Muscle of leg (tissue), 11 donors: Measurements from ENCODE around the gene CYP27C1. TPM values are rescaled to one million over a fixed set of nuclear protein-coding genes. Genes with fewer than 3 reads are reported as not detected.

Experiments used
- DNase-seq: peaks from one replicate; pipeline ENCODE4 v3.0.0; 2013
- H3K27ac ChIP-seq: one replicate; pipeline ENCODE4 v1.5.1; 2013; ENCODE audit warnings: mild to moderate bottlenecking, low read length, control low read depth
- H3K27me3 ChIP-seq: one replicate; pipeline ENCODE4 v1.6.1; 2013; ENCODE audit warnings: low read length; ENCODE audit not compliant: control insufficient read depth, insufficient read depth
- H3K36me3 ChIP-seq: one replicate; pipeline ENCODE4 v1.6.1; 2013; ENCODE audit warnings: low read length; ENCODE audit not compliant: control insufficient read depth, insufficient read depth
- H3K4me1 ChIP-seq: one replicate; pipeline ENCODE4 v1.6.1; 2013; ENCODE audit warnings: low read length; ENCODE audit not compliant: control insufficient read depth, insufficient read depth
- H3K4me3 ChIP-seq: one replicate; pipeline ENCODE4 v1.5.1; 2013; ENCODE audit warnings: low read length, control low read depth
- H3K9me3 ChIP-seq: replicated peaks from 2 replicates; pipeline ENCODE4 v1.6.1; 2013; ENCODE audit warnings: low read depth, low read length; ENCODE audit not compliant: control insufficient read depth
- WGBS: methylation state at CpG from one replicate; pipeline ENCODE4 v1.1.5; 2013; ENCODE audit warnings: missing lambda C conversion rate; ENCODE audit not compliant: insufficient coverage; 5-methylcytosine and 5-hydroxymethylcytosine counted together
- polyA plus RNA-seq, 8 donors: library from polyadenylated mRNA; unstranded; fragments of 120-200 nt; gene quantifications; one replicate each; pipeline versions ENCODE4 v1.2.1 to v1.2.3, GENCODE V29; 2013; ENCODE audit warnings: inconsistent platforms in 1 of 8, low replicate concordance in 1 of 8; ENCODE audit not compliant: insufficient read length in 8 of 8, insufficient read depth in 1 of 8
- total RNA-seq: library from RNA; stranded (reverse); fragments of 120-200 nt; gene quantifications from one replicate; pipeline ENCODE4 v1.2.4, GENCODE V29; 2013

Gene CYP27C1
- total and polyA plus RNA-seq, 9 donors, result 2.3 to 7.8 (median 5.0) TPM

DNA sequence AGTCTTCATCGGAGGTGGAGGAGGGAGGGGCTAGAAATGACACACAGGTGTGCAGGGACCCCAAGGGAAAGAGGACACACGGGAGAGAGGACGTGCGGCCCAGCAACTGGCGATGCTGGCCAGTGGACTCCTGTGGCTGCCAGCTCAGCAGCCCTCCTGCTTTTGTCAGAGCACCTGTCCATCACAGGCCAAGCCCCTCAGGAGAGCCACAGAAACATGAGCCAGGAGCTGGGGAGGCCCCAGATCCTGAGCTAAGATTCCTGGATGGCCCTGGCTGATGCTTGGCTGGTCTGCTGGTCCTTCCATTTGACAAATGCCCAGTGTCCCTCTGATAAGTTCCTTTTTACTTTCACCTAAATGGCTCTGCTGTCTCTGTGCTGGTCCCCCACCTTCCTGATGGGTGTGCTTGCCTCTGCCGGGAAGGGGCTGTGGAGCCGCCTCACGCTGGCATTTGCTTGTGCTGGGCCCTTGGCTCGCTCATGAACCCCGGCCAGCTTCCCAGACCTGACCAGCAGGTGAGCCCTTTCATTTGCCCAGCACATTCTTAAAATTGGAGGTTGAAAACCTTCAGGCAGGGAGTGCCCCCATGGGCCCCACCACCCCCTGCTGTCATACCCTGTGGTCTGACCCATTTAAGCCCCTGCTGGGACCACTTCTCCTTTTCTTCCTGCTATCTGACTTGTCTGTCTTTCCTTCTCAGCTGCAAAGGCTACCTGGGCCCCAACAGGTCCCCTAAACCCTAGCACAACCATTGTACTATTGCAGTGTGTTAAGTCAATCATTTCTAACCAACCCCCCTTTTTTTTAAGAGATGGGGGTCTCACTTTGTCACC lies 37.3 kb downstream of the CYP27C1 start:
- Histone ChIP-seq H3K9me3 (peaks cover 4% of the 10 kb centered on the region), H3K4me3 (no peak overlapping the region), H3K27me3 (peaks cover 3% of the 10 kb centered on the region), H3K27ac (no peak overlapping the region), H3K4me1 (peaks cover 7% of the 10 kb centered on the region), H3K36me3 (no peaks in the 10 kb centered on the region)
- DNase-seq, result no peak
- 84% methylated on average over 10 of the region's 10 CpGs for WGBS

DNA sequence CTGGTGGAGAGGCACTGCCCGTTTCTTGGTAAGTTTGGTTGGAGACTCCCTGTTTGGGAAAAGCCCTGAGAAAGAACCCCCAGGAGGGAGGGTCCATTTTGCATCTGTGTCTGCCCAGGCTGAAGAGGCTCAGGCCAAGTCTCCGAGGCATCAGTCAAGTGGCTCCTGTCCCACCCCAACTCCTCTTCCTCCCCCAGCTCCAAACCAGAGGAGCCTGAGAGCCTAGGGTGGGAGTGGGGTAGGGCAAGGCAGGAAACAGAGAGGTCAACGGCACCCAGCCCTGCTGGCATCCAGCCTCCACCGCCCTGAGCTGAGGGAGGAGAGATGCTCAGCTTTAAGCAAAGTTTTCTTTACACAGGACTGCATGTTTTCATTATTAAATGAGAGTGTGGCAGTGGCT lies 38.2 kb downstream of the CYP27C1 start:
- DNase-seq, result no peak
- H3K27me3 ChIP-seq, result no peaks in the 10 kb centered on the region
- 73% methylated on average over 3 of the region's 4 CpGs for WGBS

DNA sequence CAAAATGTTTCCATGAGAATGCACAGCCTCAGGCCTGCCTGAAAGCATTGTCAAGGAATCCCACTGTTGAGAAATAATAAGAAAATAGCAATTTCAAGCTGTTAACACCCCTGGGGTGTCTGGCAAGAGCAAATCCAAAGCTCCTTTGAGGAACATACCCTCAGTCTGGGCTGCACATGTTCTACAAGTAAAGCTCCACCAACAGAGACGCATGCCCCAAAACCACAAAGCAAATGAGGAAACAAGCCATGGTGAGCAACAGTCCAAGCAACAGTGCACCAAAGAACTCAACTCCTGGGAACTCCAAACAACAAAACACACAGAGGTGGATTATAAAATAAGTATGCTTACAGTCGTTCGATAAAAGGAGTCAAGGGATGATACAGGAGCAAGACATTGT lies 40.3 kb downstream of the CYP27C1 start:
- H3K4me1 ChIP-seq, result peaks cover 30% of the 10 kb centered on the region
- no peaks in the 10 kb centered on the region for H3K27me3 ChIP-seq
- H3K4me3 ChIP-seq, result no peak overlapping the region
- no CpG with 5 or more reads among the region's 3 CpGs for WGBS
- no peaks in the 10 kb centered on the region for H3K36me3 ChIP-seq
- no peak overlapping the region for H3K27ac ChIP-seq
- peaks cover 4% of the 10 kb centered on the region for H3K9me3 ChIP-seq
- no peak for DNase-seq

More for the DNA sequence above, 38.2 kb downstream of the CYP27C1 start:
- Histone ChIP-seq H3K9me3 (peaks cover 4% of the 10 kb centered on the region), H3K4me1 (peaks cover 13% of the 10 kb centered on the region), H3K36me3 (no peaks in the 10 kb centered on the region), H3K4me3 (no peak overlapping the region), H3K27ac (no peak overlapping the region)

DNA sequence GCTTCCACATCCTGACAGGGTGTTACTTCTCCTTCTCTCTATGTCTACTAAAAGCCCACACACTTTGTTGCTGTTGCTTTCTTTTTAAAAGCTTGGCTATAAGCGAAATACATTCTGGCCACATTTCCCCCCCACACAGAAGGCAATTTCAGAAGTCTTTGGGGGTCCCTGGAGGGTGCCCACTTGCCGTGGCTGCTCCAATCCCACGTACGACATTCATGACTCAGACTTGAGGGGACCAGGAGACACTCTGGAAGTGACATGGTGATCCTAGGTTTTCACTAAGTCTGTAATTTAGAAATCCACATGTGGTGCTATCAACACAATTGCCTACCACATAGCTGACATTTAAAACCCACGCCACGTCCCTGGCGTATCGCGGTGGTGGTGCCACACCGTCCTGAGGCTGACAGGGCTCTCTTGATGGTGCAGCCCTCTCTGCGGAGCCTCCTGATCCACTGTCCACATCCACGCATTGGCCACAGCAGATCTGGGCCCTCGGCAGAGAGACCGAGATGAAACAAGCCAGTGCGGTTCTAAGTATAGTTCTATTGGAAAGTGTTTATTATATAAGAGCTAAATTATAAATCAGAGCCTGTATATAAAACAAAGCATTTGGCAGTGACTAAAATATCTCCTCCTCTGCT lies 42.4 kb downstream of the CYP27C1 start:
- Histone ChIP-seq H3K27ac (peak overlapping the region; percentile 95), H3K4me1 (peaks cover 46% of the 10 kb centered on the region)
- DNase-seq, result no peak

DNA sequence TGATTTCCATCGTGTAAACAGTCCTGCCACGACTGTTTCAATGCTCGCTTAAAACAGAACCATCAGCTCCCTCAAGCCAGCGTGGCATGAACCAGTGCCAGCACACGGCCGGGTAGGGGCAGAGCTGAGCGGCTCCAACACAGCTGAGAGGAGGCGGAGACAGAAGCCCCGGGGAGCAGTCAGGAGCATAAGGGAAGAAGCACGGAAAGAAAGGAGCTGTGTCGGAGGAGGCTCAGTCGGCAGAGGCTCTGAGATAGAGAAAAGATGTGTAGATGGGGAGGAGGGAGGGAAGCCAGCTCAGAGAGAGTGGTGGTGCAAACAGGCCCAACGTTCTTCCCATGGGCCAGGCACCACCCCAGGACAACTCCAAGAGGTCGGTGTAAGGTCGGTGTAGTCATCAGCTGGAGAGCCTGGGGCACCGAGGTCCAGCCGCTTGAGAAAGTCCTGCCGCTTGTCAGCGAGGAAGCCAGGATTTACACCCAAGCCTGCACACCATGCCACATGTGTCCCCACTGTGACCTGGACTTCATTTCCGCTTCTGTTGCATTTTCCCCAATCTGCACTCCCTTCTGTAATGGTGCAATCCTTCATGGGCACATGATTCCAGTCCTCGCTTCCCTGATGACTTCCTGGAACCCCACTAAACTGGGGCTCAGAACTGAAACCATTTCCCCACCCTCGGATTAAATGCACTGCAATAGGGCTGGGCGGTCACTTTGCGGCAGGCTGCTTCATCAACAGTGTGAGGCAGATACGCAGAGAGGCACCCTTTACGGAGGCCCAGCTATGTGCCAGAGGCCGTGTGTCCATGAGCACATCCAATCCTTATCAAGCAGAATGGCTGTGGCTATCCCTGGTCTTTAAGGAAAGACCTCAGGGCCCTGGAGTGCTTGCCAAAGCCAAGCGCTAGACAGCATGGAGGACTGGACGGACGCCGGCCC lies 43.5 kb downstream of the CYP27C1 start:
- Histone ChIP-seq H3K4me3 (no peak overlapping the region), H3K36me3 (no peaks in the 10 kb centered on the region), H3K9me3 (peaks cover 4% of the 10 kb centered on the region), H3K4me1 (peaks cover 51% of the 10 kb centered on the region), H3K27ac (peak overlapping the region; percentile 95), H3K27me3 (no peaks in the 10 kb centered on the region)
- 38% methylated on average over 28 of the region's 31 CpGs for WGBS
- peak; percentile 74 for DNase-seq

More for the DNA sequence above, 42.4 kb downstream of the CYP27C1 start:
- H3K9me3 ChIP-seq, result peaks cover 4% of the 10 kb centered on the region
- H3K4me3 ChIP-seq, result no peak overlapping the region
- WGBS, result 91% methylated on average over 7 of the region's 15 CpGs
- H3K36me3 ChIP-seq, result no peaks in the 10 kb centered on the region
- no peaks in the 10 kb centered on the region for H3K27me3 ChIP-seq

DNA sequence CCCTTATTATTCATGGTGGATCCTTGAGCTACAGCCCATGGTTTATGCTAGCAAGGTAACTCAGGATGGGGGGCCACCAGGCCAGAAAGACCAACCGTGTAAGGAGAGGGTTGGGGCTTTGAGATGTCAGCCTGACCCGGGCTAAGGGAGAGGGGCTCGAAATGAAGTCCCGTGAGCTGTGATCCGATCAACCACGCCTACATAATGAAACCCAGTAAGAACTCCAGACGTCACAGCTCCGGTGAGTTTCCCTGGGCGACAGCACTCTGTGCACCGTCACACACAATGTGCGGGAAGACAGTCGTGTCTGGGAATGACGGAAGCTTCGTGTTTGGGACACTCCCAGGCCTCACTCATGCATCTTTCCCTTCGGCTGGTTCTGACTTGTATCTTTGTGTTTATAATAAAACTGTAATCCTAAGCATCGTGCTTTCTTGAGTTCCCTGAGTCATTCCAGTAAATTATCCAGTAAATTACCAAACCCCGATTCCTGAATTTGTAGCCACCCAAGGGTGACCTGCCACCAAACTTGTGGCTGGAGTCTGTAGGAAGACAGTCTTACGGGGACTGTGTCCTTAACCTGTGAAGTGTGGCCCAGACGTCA lies 44.2 kb downstream of the CYP27C1 start:
- peak overlapping the region; percentile 95 for H3K27ac ChIP-seq
- peak; percentile 91 for DNase-seq

DNA sequence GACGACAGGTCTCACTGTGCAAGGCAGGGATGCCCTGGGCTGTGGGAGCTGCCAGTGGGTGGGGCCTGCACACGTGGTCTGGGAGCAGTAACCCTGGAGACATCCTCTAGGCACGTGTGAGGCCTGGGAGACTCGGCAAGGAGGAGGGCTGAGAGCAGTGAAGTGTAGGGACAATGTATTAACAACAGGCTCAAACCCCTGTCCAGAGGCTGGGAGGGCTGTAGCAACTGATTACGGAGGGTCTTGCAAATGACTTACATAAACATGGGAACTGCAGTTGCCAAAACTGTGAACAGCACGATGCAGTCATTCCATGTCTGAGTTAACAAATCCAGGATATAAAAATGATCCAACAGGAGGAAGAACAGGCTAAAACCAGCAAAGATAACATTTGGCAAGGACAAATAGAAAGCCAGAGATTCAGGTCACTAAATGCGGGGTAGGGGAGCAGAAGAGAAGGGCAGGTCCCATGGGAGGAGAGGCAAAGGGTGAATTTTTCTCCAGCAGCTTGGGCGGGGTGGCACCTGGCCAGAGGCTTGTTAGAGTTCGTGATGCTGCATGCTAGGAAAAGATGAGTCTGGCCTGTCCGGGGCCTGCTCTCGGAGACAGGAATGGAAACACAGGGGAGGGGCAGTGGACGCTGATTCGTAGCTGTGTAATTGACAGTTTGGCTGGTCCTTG lies 44.9 kb downstream of the CYP27C1 start:
- peak; percentile 95 for DNase-seq
- 17% methylated on average over 10 of the region's 13 CpGs for WGBS
- peaks cover 56% of the 10 kb centered on the region for H3K4me1 ChIP-seq

More for the DNA sequence above, 44.2 kb downstream of the CYP27C1 start:
- Histone ChIP-seq H3K4me3 (no peak overlapping the region), H3K4me1 (peaks cover 51% of the 10 kb centered on the region), H3K9me3 (peaks cover 4% of the 10 kb centered on the region), H3K36me3 (no peaks in the 10 kb centered on the region), H3K27me3 (no peaks in the 10 kb centered on the region)
- WGBS, result 41% methylated on average over 8 of the region's 19 CpGs

DNA sequence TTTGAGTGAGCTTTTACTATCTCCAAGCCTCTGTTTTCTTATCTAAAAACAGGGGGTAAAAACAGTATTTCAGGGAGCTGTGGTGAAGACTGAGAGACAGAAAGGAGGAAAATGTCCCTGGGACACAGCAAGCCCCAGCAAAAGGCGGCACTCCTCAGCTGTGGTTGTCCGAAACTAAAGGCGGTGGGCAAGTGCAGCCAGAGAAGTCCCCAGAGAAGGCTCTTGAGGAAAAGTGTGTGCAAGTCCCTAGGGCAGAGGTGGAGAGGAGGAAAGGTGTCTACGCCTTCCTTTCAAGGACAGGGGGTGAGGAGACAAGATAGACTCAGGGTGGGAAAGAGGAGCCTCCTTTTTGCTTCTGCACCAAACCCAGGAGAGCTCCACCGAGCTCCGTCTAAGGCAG lies 45.5 kb downstream of the CYP27C1 start:
- Histone ChIP-seq H3K4me1 (peaks cover 56% of the 10 kb centered on the region), H3K4me3 (no peak overlapping the region), H3K36me3 (no peaks in the 10 kb centered on the region), H3K27ac (peak overlapping the region; percentile 95), H3K27me3 (no peaks in the 10 kb centered on the region), H3K9me3 (no peaks in the 10 kb centered on the region)
- DNase-seq, result no peak
- 62% methylated on average over 5 of the region's 6 CpGs for WGBS

More for the DNA sequence above, 44.9 kb downstream of the CYP27C1 start:
- Histone ChIP-seq H3K9me3 (peaks cover 2% of the 10 kb centered on the region), H3K4me3 (no peak overlapping the region), H3K27me3 (no peaks in the 10 kb centered on the region), H3K36me3 (no peaks in the 10 kb centered on the region), H3K27ac (peak overlapping the region; percentile 95)

DNA sequence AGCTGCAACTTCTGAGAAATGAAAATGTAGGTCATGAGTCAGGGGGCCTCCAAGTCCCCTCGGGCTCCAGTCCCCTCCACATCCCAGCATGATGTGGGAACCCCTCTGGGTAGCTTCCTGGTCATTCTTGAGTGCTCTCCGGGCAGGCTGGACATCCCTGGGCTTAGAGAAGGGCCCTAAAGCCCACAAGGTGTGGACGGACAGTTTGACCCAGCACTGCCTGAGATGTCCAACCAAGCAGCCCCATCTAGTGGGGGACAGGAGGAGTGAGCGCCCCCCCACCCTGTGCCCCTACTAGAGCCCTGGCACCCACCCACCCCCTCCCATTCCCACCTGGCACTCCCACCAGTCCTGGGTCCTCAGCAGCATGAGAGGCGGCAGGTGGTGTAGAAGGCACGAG lies 46.0 kb downstream of the CYP27C1 start:
- Histone ChIP-seq H3K9me3 (no peaks in the 10 kb centered on the region), H3K4me3 (no peak overlapping the region), H3K27ac (peak overlapping the region; percentile 95), H3K4me1 (peaks cover 56% of the 10 kb centered on the region), H3K36me3 (no peaks in the 10 kb centered on the region), H3K27me3 (no peaks in the 10 kb centered on the region)
- DNase-seq, result peak; percentile 73
- WGBS, result 55% methylated on average over 2 of the region's 6 CpGs
